CD14-positive monocyte (primary cell): ENCODE results near the gene APCDD1L. TPM values are rescaled to one million over a fixed set of nuclear protein-coding genes. Genes with fewer than 3 reads are reported as not detected.

Experiments
- DNase-seq, 3 donors: peaks; one replicate each; pipeline ENCODE4 v3.0.0-alpha.2; 2011 to 2022
- H2AFZ ChIP-seq: 2 replicates; pipeline ENCODE4 v1.6.0; 2012; ENCODE audit warnings: mild to moderate bottlenecking, low read depth, low read length, inconsistent platforms; ENCODE audit not compliant: insufficient read depth, poor library complexity, severe bottlenecking
- H3K27ac ChIP-seq, 2 donors: 1 replicate in 1 of 2; 2 replicates in 1 of 2; pipeline ENCODE4 v1.5.1; 2012 to 2013; ENCODE audit warnings: low read length in 2 of 2, control low read depth in 1 of 2, inconsistent platforms in 1 of 2, low read depth in 1 of 2, mild to moderate bottlenecking in 1 of 2
- H3K27me3 ChIP-seq, 2 donors: one replicate each; pipeline versions ENCODE4 v1.6.0 to v1.6.1; 2011 to 2013; ENCODE audit warnings: low read length in 2 of 2; ENCODE audit not compliant: control insufficient read depth in 2 of 2, insufficient read depth in 2 of 2
- H3K36me3 ChIP-seq, 2 donors: replicated peaks in 1 of 2; 1 replicate in 1 of 2; 2 replicates in 1 of 2; pipeline versions ENCODE4 v1.5.1 to v1.6.1; 2012 to 2013; ENCODE audit warnings: low read length in 2 of 2, control low read depth in 1 of 2, inconsistent platforms in 1 of 2, mild to moderate bottlenecking in 1 of 2; ENCODE audit not compliant: insufficient read depth in 2 of 2, control insufficient read depth in 1 of 2
- H3K4me1 ChIP-seq, 2 donors: 1 replicate in 1 of 2; 2 replicates in 1 of 2; pipeline versions ENCODE4 v1.5.1 to v1.6.1; 2012 to 2013; ENCODE audit warnings: low read length in 2 of 2, control low read depth in 1 of 2, inconsistent platforms in 1 of 2, mild to moderate bottlenecking in 1 of 2, moderate library complexity in 1 of 2; ENCODE audit not compliant: insufficient read depth in 2 of 2, control insufficient read depth in 1 of 2
- H3K4me2 ChIP-seq: replicated peaks from 2 replicates; pipeline ENCODE3; 2012; ENCODE audit warnings: low read length, moderate library complexity, mild to moderate bottlenecking; ENCODE audit not compliant: poor library complexity, severe bottlenecking; ENCODE audit errors: extremely low read depth
- H3K4me3 ChIP-seq, 3 experiments: fragments of 200-600 bp in 1 of 3; sonication (generic) in 1 of 3; replicated peaks in 1 of 3; 1 replicate in 2 of 3; 2 replicates in 1 of 3; pipeline ENCODE4 v1.5.1; 2011 to 2013; ENCODE audit warnings: low read length in 3 of 3, mild to moderate bottlenecking in 3 of 3, control low read depth in 2 of 3, low read depth in 2 of 3, inconsistent platforms in 1 of 3, moderate library complexity in 1 of 3
- H3K79me2 ChIP-seq: 2 replicates; pipeline ENCODE4 v1.6.0; 2012; ENCODE audit warnings: mild to moderate bottlenecking, control low read depth, inconsistent platforms, low read length, moderate library complexity; ENCODE audit not compliant: insufficient read depth
- H3K9ac ChIP-seq: 2 replicates; pipeline ENCODE4 v1.6.0; 2017; ENCODE audit warnings: low read length, mild to moderate bottlenecking; ENCODE audit not compliant: insufficient read depth, poor library complexity, severe bottlenecking
- H3K9me3 ChIP-seq, 2 donors: replicated peaks in 1 of 2; 1 replicate in 1 of 2; 2 replicates in 1 of 2; pipeline versions ENCODE4 v1.5.1 to v1.6.1; 2012 to 2013; ENCODE audit warnings: low read length in 2 of 2, control low read depth in 1 of 2; ENCODE audit not compliant: control insufficient read depth in 1 of 2, insufficient read depth in 1 of 2
- H4K20me1 ChIP-seq: 2 replicates; pipeline ENCODE4 v1.6.0; 2012; ENCODE audit warnings: mild to moderate bottlenecking, low read length, control low read depth, moderate library complexity; ENCODE audit not compliant: insufficient read depth
- H3K27ac Mint-ChIP-seq, 7 donors: one replicate each; pipeline ENCODE4 v1.8.0; 2020; ENCODE audit warnings: mild to moderate bottlenecking in 7 of 7, mixed read lengths in 7 of 7, moderate library complexity in 6 of 7, inconsistent platforms in 2 of 7
- H3K27me3 Mint-ChIP-seq, 3 donors: one replicate each; pipeline ENCODE4 v1.8.0; 2021 to 2022; ENCODE audit warnings: low read depth in 3 of 3, mild to moderate bottlenecking in 3 of 3, mixed read lengths in 3 of 3, moderate library complexity in 3 of 3, inconsistent platforms in 1 of 3
- H3K36me3 Mint-ChIP-seq, 2 donors: one replicate each; pipeline ENCODE4 v1.8.0; 2020; ENCODE audit warnings: mixed read lengths in 2 of 2, inconsistent platforms in 1 of 2, mild to moderate bottlenecking in 1 of 2
- H3K4me1 Mint-ChIP-seq: one replicate; pipeline ENCODE4 v1.8.0; 2020; ENCODE audit warnings: mild to moderate bottlenecking, mixed read lengths
- H3K4me3 Mint-ChIP-seq, 2 donors: one replicate each; pipeline ENCODE4 v1.8.0; 2020; ENCODE audit warnings: mild to moderate bottlenecking in 2 of 2, mixed read lengths in 2 of 2, moderate library complexity in 1 of 2
- H3K9me3 Mint-ChIP-seq, 7 donors: one replicate each; pipeline ENCODE4 v1.8.0; 2020 to 2022; ENCODE audit warnings: mixed read lengths in 7 of 7, mild to moderate bottlenecking in 6 of 7, moderate library complexity in 6 of 7, inconsistent platforms in 2 of 7
- WGBS: methylation state at CpG from one replicate; pipeline ENCODE4 v1.1.5; 2013; ENCODE audit warnings: missing lambda C conversion rate; ENCODE audit not compliant: insufficient coverage; 5-methylcytosine and 5-hydroxymethylcytosine counted together
- intact Hi-C, 2 donors: fragments of 100-400 bp; cut with micrococcal nuclease; formaldehyde crosslinking; loops; one replicate each; pipeline versions ENCODE4 v1.15.0 to v1.15.1; 2023
- polyA plus RNA-seq, 3 donors: library from polyadenylated mRNA; depleted of rRNA in 1 of 3; unstranded in 2 of 3; stranded (reverse) in 1 of 3; fragments of 300-500 nt in 2 of 3; fragments of >200 nt in 1 of 3; fragmentation: Illumina TruSeq in 2 of 3; gene quantifications; 1 replicate in 2 of 3; 2 replicates in 1 of 3; pipeline ENCODE4 v1.2.3, GENCODE V29; 2012 to 2021
- TF ChIP-seq, protein P1 (sequence below): fragments of 200-600 bp; IDR thresholded peaks from one replicate; pipeline ENCODE4 v1.8.0; 2022; ENCODE audit warnings: antibody characterized with exemption, mild to moderate bottlenecking

The APCDD1L gene
- polyA plus RNA-seq, 3 donors: not detected

DNA sequence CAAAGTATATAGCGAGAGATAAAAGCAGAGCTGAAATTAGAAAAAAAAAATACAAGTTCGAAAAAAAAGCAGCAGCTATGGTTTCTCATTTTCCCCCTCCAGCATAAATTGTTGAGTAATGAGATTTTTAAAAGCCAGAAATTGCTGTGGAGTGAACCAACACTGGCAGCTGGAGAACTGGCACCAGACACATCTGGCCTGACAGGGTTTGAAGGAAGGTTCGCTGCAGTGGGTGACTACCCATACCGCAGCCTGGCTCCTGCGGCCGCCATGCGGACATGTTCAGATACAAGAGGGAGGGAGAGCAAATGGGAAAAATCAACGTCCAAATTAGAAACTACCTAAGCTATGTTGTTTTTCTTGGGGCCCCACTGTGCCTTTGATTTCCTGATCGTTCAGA is 3.3 kb downstream of the APCDD1L start:
- TF ChIP-seq, protein P1, sequence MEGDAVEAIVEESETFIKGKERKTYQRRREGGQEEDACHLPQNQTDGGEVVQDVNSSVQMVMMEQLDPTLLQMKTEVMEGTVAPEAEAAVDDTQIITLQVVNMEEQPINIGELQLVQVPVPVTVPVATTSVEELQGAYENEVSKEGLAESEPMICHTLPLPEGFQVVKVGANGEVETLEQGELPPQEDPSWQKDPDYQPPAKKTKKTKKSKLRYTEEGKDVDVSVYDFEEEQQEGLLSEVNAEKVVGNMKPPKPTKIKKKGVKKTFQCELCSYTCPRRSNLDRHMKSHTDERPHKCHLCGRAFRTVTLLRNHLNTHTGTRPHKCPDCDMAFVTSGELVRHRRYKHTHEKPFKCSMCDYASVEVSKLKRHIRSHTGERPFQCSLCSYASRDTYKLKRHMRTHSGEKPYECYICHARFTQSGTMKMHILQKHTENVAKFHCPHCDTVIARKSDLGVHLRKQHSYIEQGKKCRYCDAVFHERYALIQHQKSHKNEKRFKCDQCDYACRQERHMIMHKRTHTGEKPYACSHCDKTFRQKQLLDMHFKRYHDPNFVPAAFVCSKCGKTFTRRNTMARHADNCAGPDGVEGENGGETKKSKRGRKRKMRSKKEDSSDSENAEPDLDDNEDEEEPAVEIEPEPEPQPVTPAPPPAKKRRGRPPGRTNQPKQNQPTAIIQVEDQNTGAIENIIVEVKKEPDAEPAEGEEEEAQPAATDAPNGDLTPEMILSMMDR: no peak
- Histone ChIP-seq H4K20me1 (no peaks in the 10 kb centered on the region), H3K9me3 (peaks cover 1 to 3% of the 10 kb centered on the region in 2 donors), H3K4me2 (no peak overlapping the region), H3K4me3 (no peak overlapping the region), H3K9ac (no peak overlapping the region), H3K27ac (no peak overlapping the region), H3K79me2 (no peaks in the 10 kb centered on the region), H2AFZ (no peak overlapping the region), H3K27me3 (peaks cover 0 to 28% of the 10 kb centered on the region in 2 donors), H3K36me3 (no peaks in the 10 kb centered on the region), H3K4me1 (no peaks in the 10 kb centered on the region)
- Mint-ChIP-seq H3K27me3 (peaks cover 28 to 42% (median 39%) of the 10 kb centered on the region in 3 donors), H3K4me3 (no peak overlapping the region), H3K4me1 (no peaks in the 10 kb centered on the region), H3K36me3 (no peaks in the 10 kb centered on the region), H3K9me3 (peaks cover 0 to 8% (median 4%) of the 10 kb centered on the region in 7 donors), H3K27ac (no peak overlapping the region)
- WGBS: no CpG with 5 or more reads among the region's 9 CpGs
- intact Hi-C loops: no loop called here
- no peak for DNase-seq

DNA sequence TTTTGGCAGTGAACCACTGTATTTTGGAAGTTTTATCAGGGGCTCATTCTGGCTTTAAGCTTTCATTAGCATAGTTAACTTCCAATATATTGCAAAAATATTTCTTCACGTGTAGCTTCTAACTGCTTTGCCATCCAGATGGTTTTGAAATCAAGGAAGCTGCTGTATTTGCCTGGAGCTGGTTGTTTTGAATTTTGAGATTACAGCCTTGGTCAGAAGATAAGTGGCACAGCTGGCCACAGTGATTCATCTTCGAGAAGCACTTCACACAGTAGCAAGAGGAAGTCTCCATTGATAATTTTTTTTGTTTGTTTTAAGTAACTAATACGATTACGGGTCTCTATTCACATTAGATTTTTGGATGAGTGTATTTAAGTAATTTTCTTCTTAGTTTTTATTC is 3.8 kb downstream of the APCDD1L start:
- no peak for DNase-seq
- Histone ChIP-seq H3K4me2 (no peak overlapping the region), H2AFZ (no peak overlapping the region), H3K27ac (no peak overlapping the region), H3K27me3 (peaks cover 0 to 28% of the 10 kb centered on the region in 2 donors), H3K9ac (no peak overlapping the region), H3K4me1 (no peaks in the 10 kb centered on the region), H3K9me3 (peaks cover 6 to 7% of the 10 kb centered on the region in 2 donors), H3K4me3 (no peak overlapping the region), H3K36me3 (no peaks in the 10 kb centered on the region), H4K20me1 (no peaks in the 10 kb centered on the region), H3K79me2 (no peaks in the 10 kb centered on the region)
- H3K36me3 Mint-ChIP-seq: no peaks in the 10 kb centered on the region
- intact Hi-C loops: no loop called here
- no peak overlapping the region for H3K4me3 Mint-ChIP-seq
- H3K4me1 Mint-ChIP-seq: no peaks in the 10 kb centered on the region
- TF ChIP-seq, protein P1: no peak
- H3K9me3 Mint-ChIP-seq: peaks cover 0 to 13% (median 9%) of the 10 kb centered on the region in 7 donors
- 0% methylated on average over 1 of the region's 4 CpGs for WGBS
- peaks cover 28 to 40% (median 38%) of the 10 kb centered on the region in 3 donors for H3K27me3 Mint-ChIP-seq
- no peak overlapping the region for H3K27ac Mint-ChIP-seq
